GM19023 (cell line): ENCODE results near the gene TCF7L1.

Experiments
- ATAC-seq: cut with Tn5 transposase; IDR thresholded peaks from one replicate; pipeline ENCODE4 v1.9.1; 2021; ENCODE audit warnings: mild to moderate bottlenecking, moderate library complexity; ENCODE audit not compliant: unreplicated experiment

Gene TCF7L1

DNA sequence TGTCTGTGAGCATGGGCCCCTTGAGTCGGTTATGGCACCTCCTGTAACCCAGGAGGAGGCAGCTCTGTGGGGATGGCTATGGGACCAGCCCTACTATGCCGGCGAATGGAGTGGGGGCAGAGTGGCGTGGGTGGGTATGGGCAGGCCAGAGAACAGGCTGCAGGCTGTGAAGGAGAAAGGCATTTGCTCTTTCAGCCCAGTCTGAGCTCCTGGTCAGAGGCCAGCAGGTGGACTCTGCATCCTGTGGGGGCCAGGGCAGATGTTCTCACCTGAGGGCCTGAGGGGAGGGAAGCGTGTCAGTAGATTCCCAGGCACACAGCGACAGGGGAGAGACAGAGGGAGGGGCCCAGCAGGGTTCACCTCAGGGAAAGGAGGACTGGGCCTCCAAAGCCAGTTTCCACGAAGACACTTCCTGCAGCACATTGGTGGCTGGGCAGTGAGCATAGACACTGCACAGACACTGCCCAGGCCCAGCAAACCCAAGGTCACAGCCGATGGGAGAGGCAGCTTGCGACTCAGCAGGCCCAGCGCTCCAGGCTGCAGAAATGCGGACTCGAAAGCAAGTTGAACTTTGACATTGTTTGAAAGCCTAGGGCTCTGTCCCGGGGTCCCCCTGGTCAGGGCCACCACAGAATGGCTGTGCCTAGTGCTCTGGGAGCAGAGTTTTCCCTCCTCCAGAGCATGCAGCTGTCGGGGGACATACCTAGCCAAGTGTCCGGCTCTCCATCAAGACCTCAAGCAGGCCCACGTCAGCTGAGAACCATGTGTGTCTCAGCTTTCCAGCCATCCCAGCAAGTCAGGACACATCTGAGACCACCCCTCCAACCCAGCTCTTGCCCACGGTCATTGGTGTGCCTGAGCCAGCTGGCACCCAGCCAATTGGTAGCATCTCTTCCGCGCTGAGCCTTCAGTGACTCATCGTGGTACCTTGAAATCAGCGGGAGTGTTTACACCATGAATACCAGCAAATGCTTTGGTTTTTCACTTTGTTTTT is 140.8 kb downstream of the TCF7L1 start:
- ATAC-seq = no peak

DNA sequence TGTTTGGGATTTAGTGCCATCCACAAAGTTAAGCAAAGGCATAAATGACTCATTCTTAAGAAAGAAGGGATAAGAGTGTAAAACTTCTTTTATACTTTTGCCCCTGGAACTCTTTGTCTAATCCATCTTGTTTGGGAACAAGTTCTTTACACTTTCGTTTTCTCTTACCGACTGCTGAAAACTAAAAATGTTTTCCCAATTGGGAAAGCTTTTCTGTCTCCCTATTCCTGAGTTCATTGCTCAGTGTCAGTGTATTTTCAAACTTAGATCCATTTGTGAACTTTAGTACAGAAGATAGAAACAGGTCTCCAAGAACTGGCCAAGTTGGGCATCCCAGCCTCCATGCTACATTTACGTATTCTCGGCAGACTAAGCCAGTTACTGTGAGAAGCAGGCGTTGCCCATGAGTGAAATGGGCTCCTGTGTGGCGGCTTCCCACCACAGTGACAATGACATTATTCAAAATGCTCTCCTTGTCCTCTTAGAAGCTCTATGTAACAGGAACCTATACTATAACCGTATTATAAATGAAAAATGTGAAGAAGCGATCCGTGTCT is 142.9 kb downstream of the TCF7L1 start:
- no peak for ATAC-seq

DNA sequence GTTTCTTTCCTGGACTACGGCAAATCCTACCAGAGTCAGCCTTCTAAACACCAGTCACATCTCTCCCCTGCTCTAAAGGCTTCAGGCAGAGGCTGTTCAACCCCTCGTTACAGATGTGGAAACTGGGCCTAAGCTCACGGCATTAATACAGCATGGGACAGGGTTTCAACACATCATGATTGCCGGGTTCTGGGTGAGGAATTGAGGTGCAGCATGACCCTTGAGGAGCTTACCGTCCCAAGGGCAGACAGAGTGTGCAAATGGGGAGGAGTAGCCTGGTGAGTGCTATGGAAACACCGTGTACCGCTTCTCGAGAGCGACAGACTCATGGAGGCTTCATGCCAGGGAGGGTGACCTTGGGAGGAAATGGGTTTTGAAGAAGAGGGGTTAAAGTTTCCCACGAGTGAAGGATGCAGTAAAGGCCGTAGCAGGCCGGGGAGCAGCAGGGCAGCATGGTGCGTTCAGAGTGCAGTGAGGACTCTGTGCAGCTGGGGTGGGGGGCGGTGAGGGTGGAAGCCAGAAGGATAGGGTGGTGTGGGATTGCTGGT is 143.5 kb downstream of the TCF7L1 start:
- ATAC-seq = no peak

DNA sequence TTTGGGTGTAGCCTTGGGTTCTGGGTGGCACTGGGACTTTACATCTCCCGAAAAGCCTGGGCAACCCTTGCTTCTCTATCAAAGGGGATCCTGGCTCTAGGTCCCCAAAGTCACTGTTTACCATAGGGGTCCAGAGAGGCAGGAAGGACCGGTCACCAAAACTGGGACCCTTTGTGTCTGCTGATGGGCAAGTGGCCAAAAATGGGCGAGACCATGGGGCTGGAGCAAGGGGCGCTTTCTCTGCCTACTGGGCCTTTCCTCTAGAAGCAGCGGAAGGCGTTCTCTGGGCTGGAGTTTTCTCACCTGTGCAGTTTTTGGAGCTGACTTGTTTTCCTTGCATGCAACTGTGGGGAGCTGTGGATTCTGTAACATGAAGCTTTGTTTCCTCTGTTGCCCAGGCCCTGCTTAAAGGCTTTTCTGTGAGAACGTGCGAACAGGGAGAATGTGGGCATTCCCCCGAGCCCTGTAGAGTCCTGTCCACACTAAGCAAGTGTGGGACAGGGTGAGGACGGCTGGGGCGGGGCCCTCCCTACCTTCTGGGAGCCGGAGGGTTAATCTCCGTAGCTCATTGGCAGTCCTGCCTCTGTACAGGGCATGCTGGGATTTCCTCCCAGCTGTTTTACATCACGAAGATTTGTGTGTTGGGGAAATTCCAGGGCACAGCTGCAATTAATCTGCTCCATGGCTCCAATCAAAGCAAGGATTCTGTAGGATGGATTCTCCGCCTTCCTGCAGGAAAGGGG is 144.4 kb downstream of the TCF7L1 start:
- no peak for ATAC-seq

DNA sequence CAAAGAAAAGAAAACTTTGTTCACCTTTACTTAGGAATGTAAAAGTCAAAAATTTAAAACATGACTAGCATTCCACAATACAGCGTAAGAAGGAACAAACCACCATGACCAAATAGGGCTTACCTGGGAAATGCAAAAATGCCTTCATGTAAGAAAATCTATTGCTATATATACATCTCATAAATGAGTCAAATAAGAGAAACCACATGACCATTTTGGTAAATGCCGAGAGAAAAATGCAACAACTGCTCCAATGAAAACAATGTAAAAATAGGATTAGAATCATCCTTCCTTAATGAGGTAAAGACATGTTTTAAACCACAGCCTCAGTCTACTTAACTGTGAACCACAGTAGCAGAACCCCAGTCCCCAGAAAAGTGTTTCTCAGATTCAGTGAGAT is 145.2 kb downstream of the TCF7L1 start:
- ATAC-seq = no peak

DNA sequence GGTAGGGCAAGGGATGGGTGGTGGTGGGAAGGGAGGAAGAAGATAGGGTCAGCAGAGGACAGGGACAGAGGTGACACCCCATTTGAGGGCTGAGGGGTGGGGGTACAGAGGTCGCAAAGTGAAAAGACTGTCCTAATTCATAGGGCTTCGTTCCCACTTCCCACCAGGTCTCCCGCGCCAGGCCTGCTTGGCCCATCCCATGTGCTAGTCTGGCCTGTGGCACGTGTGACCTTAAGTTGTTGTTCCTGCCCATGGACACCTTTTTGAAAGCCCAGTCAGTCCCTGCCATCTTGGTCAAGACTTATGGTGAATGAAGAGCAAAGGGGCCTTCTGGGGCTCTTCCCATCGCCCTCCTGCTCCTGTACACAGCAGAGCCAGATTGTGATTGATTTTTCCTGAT is 148.4 kb downstream of the TCF7L1 start:
- no peak for ATAC-seq

DNA sequence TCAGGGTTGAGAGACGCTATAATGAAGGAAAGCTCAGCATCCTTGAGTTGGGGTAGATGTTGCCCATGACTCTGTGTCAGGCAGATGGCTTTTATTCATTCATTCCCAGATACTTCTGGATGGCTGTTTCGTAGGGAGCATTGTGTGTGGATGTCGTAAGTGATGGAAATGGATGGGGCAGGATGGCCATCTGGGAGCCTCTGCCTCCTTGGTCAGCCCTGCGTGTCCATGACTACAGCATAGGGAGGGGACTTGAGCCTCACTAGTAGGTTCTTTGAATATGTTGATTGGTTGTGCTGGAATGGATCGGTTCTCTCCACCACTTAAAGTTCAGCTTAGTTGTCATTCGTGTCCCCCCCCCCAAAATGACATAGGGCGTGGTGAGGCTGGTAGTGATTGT is 149.7 kb downstream of the TCF7L1 start:
- no peak for ATAC-seq

DNA sequence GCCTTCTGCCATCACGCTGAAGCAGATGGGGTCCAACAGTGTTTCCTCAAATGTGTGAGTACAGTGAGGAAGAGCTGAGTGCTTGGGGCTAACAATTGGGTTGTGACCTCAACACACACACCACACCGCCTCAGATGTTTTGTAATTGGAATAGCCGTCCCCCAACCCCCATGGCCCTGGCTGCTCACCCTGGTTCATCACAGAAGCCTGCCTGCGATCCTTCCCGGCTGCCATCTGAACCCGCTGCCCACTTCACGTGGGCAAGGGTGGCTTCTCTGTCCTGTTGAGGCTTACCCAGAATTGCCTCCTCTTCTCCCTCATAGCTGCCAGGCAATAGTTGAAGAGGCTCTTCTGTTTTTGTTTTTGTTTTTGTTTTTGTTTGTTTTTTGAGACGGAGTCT is 150.4 kb downstream of the TCF7L1 start:
- ATAC-seq = no peak

DNA sequence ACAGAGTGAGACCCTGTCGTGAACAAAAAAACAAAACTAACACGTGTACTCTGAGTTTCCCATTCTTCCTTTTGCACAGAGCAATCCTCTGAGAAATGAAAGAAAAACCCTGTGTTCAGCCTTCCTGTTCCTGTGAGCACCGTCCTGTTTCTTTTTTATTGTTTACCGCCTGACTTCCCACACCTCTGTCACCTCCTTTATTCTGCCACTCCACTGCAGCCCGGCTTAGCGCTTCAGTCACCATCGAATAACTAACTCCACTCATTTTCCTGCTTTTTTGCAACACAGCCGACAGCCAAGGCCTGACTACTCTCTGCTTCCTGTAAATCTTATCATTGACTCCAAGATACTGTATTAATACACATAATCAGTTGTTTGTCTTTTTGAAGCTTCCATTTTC is 153.7 kb downstream of the TCF7L1 start:
- no peak for ATAC-seq

DNA sequence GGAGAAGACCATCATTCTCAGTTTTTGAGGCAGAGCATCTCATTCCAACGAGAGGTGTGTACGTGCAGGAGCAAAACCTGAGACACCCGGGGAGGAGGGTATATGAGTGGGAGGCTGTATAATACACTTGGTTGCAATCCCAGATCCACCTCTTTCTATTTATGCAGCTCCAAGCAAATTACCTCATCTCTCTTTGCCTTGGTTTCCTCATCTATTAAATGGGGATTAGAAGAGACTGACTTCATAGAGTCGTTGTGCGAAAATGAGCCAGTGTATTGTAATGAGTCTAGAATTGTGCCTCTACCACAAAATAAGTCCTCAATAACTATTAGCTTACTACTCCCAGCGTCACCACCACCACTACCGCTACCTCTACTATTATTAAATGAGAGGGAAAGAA is 154.5 kb downstream of the TCF7L1 start:
- no peak for ATAC-seq

DNA sequence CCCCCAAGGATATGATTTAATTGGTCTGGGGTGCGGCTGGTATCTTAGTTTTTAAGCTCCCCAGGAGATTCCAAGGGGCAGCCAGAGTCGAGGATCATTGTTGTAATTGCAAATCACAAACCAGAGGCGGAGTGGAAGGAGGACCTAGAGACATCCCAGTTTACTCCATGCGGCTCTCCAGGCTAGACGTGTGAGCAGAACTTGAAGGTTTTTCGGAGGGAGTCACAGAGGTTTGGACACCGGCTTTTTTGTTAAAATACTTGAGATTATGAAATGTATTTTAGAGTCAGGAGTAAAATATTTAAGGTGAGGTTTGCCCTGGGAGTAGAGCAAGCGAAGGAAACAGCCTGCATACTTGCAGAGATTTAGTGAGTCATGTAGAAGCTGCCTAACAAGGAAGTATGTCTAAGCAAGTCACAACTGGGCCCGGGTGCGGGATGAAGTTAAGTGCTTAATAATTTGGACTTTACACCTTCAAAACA is 155.1 kb downstream of the TCF7L1 start:
- no peak for ATAC-seq

DNA sequence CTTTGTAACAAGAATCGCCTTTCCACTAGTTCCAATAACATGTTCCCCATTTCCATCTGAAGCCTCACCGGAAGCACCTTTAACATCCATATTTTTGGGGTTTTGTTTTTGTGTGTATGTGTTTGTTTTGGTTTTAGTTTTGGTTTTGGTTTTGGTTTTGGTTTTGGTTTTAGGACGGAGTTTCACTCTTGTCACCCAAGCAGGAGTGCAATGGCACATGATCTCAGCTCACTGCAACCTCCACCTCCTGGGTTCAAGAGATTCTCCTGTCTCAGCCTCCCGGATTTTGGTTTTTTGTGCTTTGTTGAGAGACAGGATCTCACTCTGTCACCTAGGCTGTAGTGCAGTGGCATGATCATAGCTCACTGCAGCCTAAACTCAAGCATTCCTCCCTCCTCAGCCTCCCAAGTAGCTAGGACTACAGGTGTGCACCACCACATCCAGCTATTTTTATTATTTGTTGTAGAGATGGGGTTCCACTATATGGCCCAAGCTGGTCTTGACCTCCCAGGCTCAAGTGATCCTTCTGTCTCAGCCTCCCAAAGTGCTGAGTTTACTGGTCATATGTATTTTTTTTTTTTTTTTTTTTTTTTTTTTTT is 158.3 kb downstream of the TCF7L1 start:
- no peak for ATAC-seq

DNA sequence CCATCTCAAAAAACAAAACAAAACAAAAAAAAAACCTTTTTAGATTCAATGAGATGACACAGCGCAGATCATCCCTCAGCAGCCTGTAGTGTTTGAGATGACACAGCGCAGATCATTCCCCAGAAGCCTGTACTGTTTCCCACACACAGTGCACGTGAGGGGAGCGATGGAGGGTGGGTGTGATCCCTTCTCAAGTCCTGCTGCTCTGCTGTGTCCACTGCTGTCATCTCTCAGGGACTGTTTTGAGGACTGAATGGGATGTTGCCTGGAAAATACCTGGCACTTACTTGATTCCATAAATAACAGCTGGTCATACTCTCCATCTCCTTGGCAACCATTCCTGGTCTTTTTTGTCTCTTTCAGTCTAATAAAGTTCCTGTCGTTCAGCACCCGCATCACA is 168.9 kb downstream of the TCF7L1 start:
- no peak for ATAC-seq

DNA sequence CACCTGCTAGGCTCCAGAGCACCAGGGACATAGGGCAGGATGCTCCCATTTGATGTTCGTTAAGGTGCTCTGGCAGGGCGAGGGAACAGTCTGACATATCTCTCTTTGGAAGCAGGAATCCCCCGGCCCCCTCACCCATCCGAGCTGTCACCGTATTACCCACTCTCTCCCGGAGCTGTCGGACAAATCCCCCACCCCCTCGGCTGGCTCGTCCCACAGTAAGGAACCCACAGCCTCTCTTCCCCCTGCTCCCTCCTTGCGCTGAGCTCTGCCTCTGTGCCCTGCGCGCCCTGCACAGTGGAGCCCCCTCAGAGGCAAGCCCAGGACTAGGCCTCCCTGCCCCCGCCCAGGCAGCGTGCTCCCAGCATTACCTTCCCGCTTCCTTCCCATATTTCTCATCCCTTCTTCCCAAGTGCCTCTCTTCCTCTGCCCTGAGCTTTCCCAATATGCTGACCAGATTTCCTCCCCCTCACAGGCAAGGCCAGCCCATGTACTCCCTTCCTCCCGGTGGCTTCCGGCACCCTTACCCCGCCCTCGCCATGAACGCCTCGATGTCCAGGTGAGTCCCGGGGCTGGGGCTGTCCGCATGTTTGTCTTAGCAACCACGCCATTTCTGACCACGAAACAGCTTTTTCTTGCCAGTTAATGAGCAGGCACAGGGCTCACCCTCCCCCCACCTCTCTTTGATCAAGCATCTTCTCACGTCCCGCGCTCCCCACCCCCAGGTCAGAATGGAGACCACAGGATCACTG is 170.8 kb downstream of the TCF7L1 start:
- ATAC-seq = no peak

DNA sequence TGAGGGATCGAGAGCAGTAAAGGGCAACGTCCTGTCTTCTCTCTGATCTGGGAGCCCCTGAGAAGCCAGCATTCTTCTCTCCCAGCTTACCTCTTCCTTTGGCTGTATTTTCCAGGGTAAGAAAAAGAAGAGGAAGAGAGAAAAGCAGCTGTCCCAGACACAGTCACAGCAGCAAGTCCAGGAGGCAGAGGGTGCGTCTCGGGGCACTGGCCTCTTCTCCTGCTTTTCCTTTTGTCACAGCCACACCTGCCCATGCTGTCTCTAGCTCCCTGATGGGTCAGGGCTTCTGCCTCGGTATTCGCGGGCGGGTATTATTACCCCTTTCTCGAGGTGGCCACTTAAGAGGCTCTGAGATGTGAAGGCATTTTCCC is 174.3 kb downstream of the TCF7L1 start:
- no peak for ATAC-seq

DNA sequence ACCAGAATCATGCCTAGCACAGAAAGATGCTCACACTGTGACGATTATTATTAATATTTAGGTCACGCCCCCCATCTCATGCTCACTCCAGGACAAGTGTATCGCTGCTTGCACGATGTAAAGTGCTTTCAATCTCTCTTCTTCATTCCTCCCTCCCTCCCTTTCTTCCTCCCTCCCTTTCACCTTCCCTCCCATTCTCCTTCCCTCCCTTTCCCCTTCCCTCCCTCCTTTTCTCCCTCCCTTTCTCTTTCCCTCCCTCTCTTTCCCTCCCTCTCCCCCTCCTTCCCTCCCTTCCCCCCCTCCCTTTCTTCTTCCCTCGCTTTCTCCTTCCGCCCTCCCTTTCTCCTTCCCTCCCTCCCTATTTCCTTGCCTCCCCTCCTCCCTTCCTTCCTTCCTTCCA is 175.0 kb downstream of the TCF7L1 start:
- no peak for ATAC-seq

DNA sequence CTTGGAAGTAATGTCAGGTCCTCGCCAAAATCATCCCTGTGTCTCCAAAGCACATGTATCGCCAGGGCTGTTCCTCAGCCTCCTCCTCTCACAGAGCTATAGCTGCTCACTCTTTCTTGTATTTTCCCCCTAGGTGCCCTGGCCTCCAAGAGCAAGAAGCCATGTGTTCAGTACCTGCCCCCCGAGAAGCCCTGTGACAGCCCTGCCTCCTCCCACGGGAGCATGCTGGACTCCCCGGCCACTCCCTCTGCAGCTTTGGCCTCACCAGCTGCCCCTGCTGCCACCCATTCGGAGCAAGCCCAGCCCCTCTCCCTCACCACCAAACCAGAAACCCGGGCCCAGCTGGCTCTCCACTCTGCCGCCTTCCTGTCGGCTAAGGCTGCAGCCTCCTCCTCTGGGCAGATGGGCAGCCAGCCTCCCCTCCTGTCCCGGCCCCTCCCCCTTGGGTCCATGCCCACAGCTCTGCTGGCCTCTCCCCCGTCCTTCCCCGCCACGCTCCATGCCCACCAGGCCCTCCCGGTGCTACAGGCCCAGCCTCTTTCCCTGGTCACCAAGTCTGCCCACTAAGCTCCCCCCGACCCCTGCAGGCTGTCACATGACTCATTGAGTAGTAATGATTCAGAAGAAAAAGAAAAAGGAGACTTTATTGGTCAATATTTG is 175.8 kb downstream of the TCF7L1 start:
- peak; percentile 4 for ATAC-seq

DNA sequence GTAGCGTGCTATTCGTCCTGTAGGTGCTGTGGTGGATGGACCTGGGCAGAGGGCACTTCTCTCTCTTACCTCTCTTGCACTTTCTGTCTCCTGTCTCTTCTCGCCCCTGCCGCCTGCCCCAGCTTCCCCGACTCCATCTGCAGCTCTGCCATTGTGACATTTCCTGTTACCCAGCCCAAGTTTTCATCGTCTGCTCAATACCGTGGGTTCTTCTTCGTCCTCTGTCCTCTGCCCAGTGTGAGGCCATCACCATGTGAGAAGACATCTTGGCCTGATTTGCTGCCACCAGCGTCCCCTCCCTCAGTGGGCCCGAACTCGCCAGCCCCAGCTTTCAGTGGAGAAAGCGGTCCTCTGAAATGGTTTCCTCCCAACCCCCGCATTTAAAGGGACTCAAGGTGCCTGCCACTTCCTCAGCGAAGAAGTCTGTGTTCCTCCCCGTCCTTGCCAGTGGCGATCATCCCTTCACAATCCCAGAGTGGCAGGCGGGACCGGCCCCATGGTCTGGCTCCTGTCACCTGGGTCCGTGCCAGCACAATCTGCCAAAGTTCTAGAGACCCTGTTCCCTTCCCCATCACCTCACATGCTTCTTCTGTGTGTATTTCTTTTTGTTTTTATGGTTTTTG is 176.6 kb downstream of the TCF7L1 start:
- peak; percentile 14 for ATAC-seq

DNA sequence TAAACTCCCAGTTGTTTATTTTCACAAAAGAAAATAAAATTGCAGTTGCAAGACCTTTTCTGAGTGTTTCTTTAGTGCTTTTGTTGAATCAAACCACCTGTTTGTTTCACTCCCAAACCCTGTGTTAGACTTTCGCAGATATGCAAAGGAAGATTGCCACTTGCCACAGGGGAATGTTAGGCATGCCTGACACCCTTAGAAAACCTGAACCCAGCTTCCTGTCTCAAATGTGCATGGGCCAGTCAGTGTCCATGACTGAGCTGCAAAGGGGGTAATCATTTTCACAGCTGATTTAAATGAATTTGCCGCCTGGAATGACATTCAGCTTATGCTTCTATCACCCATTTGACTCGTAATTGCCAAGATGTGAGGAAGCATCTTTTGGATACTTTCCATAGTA is 177.1 kb downstream of the TCF7L1 start:
- peak; percentile 58 for ATAC-seq
